HG03354 (cell line): ENCODE measurements around the gene OCA2.
"Not testable (repeated sequence)": the region's sequence is repeated elsewhere in the genome, so short reads cannot be mapped to it uniquely, and the experiment has no call there.

Experiments used
- ATAC-seq: cut with Tn5 transposase; IDR thresholded peaks from one replicate; pipeline ENCODE4 v1.9.1; 2021; ENCODE audit warnings: mild to moderate bottlenecking; ENCODE audit not compliant: unreplicated experiment, poor library complexity, severe bottlenecking

Gene OCA2

GRCh38 chr15:27725731-27726130 is 373.4 kb downstream of the OCA2 start:
- no peak for ATAC-seq

GRCh38 chr15:27723821-27724220 is 375.3 kb downstream of the OCA2 start:
- no peak for ATAC-seq

- ATAC-seq = no peak
These were observed 377.0 kb downstream of the OCA2 start for GRCh38 chr15:27722102-27722501.

GRCh38 chr15:27714675-27715074 is 384.4 kb downstream of the OCA2 start:
- ATAC-seq = no peak

GRCh38 chr15:27713850-27714249 is 385.3 kb downstream of the OCA2 start:
- ATAC-seq = not testable (repeated sequence)

GRCh38 chr15:27707257-27707656 is 391.9 kb downstream of the OCA2 start:
- no peak for ATAC-seq

GRCh38 chr15:27706300-27706699 is 392.8 kb downstream of the OCA2 start:
- no peak for ATAC-seq

- no peak for ATAC-seq
These were observed 394.1 kb downstream of the OCA2 start for GRCh38 chr15:27705056-27705455.
